K562 (cell line): ENCODE results near the gene NECTIN4. TPM values are rescaled to one million over a fixed set of nuclear protein-coding genes. Genes with fewer than 3 reads are reported as not detected.

Experiments
- ATAC-seq: fragments of 200-7000 bp; cut with Tn5 transposase; 3 replicates; pipeline ENCODE4 v1.9.1; 2020; ENCODE audit warnings: moderate library complexity
- BruUV-seq: library from RNA; stranded (reverse); fragments of 400-500 nt; replicated peaks from 2 replicates; lab custom pipeline; 2021; lab: Mats Ljungman, UMichigan
- CTCF ChIA-PET: fragments of 300-600 bp; formaldehyde crosslinking; extraction: SDS; loops from one replicate; lab custom pipeline; 2021; ENCODE audit warnings: low intra/inter-chr PET ratio; lab: Yijun Ruan, JAX
- POLR2A ChIA-PET: fragments of 300-600, 350-650 bp; sonication (Branson Sonifier 250); formaldehyde crosslinking; extraction: SDS; loops from one replicate; lab custom pipeline; 2021; ENCODE audit warnings: antibody characterized with exemption, inconsistent platforms; lab: Yijun Ruan, JAX
- DNase-seq, 4 experiments: peaks; one replicate each; pipeline versions ENCODE4 v3.0.0 to v3.0.0-alpha.2; 2011 to 2018; ENCODE audit warnings: low spot score in 3 of 4, mixed read lengths in 3 of 4; ENCODE audit errors: extremely low read depth in 1 of 4
- FAIRE-seq: peaks from 2 replicates; lab custom pipeline; 2011; peaks lifted over from hg19 to GRCh38; lab: Jason Lieb, UNC
- H2AFZ ChIP-seq: 2 replicates; pipeline ENCODE4 v1.6.0; 2011; ENCODE audit warnings: low read depth, low read length, control low read depth, inconsistent platforms
- H3K27ac ChIP-seq: fragments of 200-600 bp; 3 replicates; pipeline ENCODE4 v1.8.0; 2011; ENCODE audit warnings: low read depth, mild to moderate bottlenecking, control low read depth, inconsistent platforms, low read length, moderate library complexity, mixed read lengths; ENCODE audit errors: extremely low read depth
- H3K27me3 ChIP-seq, 2 experiments: fragments of 300-600 bp in 1 of 2; 2 replicates in 1 of 2; 3 replicates in 1 of 2; pipeline versions ENCODE4 v1.6.0 to v1.8.0; 2011; ENCODE audit warnings: inconsistent platforms in 2 of 2, low read length in 2 of 2, mild to moderate bottlenecking in 1 of 2, mixed read lengths in 1 of 2, moderate library complexity in 1 of 2; ENCODE audit not compliant: control insufficient read depth in 2 of 2, insufficient read depth in 2 of 2
- H3K36me3 ChIP-seq: fragments of 300-600 bp; 3 replicates; pipeline ENCODE4 v1.8.0; 2011; ENCODE audit warnings: mild to moderate bottlenecking, low read length, inconsistent platforms; ENCODE audit not compliant: control insufficient read depth, insufficient read depth
- H3K4me1 ChIP-seq, 2 experiments: fragments of 200-600 bp in 1 of 2; replicated peaks in 1 of 2; 2 replicates in 1 of 2; 3 replicates in 1 of 2; pipeline versions ENCODE4 v1.5.1 to v1.8.0; 2011; ENCODE audit warnings: inconsistent platforms in 2 of 2, low read length in 2 of 2, mild to moderate bottlenecking in 1 of 2, mixed read lengths in 1 of 2, moderate library complexity in 1 of 2; ENCODE audit not compliant: control insufficient read depth in 2 of 2, insufficient read depth in 2 of 2
- H3K4me2 ChIP-seq: 2 replicates; pipeline ENCODE4 v1.6.1; 2011; ENCODE audit warnings: low read length, control low read depth, inconsistent platforms, mixed read lengths; ENCODE audit not compliant: insufficient read depth
- H3K4me3 ChIP-seq: fragments of 200-600 bp; sonication (generic), shearing (Covaris generic); 2 replicates; pipeline ENCODE4 v1.5.1; 2016; ENCODE audit warnings: control low read depth, inconsistent platforms
- H3K79me2 ChIP-seq: fragments of 200-600 bp; 3 replicates; pipeline ENCODE4 v1.8.0; 2011; ENCODE audit warnings: low read length, inconsistent platforms; ENCODE audit not compliant: control insufficient read depth, insufficient read depth
- H3K9ac ChIP-seq, 2 experiments: 2 replicates each; pipeline versions ENCODE4 v1.6.0 to v1.6.1; 2011; ENCODE audit warnings: low read depth in 2 of 2, low read length in 2 of 2, control low read depth in 1 of 2, inconsistent platforms in 1 of 2, mild to moderate bottlenecking in 1 of 2, mixed read lengths in 1 of 2; ENCODE audit not compliant: insufficient read depth in 1 of 2
- H3K9me1 ChIP-seq: one replicate; pipeline ENCODE4 v1.6.0; 2011; ENCODE audit warnings: inconsistent platforms, mild to moderate bottlenecking, low read length, moderate library complexity; ENCODE audit not compliant: control insufficient read depth, insufficient read depth
- H3K9me3 ChIP-seq: replicated peaks from 2 replicates; pipeline ENCODE4 v1.5.1; 2011; ENCODE audit warnings: low read depth, low read length, inconsistent platforms; ENCODE audit not compliant: control insufficient read depth, insufficient read depth
- H4K20me1 ChIP-seq: replicated peaks from 2 replicates; pipeline ENCODE4 v1.6.1; 2011; ENCODE audit warnings: low read length, inconsistent platforms, mixed read lengths; ENCODE audit not compliant: control insufficient read depth, insufficient read depth
- GTF2E2 ChIP-seq: fragments of 200-800 bp; sonication (Bioruptor generic); IDR thresholded peaks from 2 replicates; pipeline ENCODE4 v1.6.1; 2016; ENCODE audit warnings: missing genetic modification characterization, missing compliant biosample characterization
- HCFC1 ChIP-seq: IDR thresholded peaks from 2 replicates; pipeline ENCODE4 v1.6.1; 2012; ENCODE audit warnings: low read depth, low read length, improper control_type of control experiment
- TOE1 ChIP-seq, 2 experiments: fragments of 450-650 bp in 1 of 2; sonication (generic) in 1 of 2; formaldehyde crosslinking in 1 of 2; IDR thresholded peaks; 2 replicates each; pipeline versions ENCODE4 v1.7.1 to v1.8.0; 2016 to 2022; ENCODE audit warnings: borderline replicate concordance in 2 of 2, mild to moderate bottlenecking in 2 of 2, antibody characterized with exemption in 1 of 2, inconsistent platforms in 1 of 2, low read depth in 1 of 2, missing genetic modification reagents in 1 of 2, moderate library complexity in 1 of 2
- TSC22D4 ChIP-seq: fragments of 450-650 bp; IDR thresholded peaks from 2 replicates; pipeline ENCODE4 v1.6.1; 2016; ENCODE audit warnings: missing genetic modification characterization, missing biosample characterization, control low read depth
- ZNF347 ChIP-seq: fragments of 450-650 bp; formaldehyde crosslinking; IDR thresholded peaks from 2 replicates; pipeline ENCODE4 v1.4.0; 2020; ENCODE audit warnings: low read depth, mild to moderate bottlenecking, moderate library complexity
- WGBS: fragments of 100-300 bp; shearing (Covaris generic); methylation state at CpG from one replicate; pipeline ENCODE4 v1.1.6; 2016; ENCODE audit warnings: low coverage, mixed read lengths; ENCODE audit not compliant: insufficient coverage; ENCODE audit errors: missing lambda C conversion rate; 5-methylcytosine and 5-hydroxymethylcytosine counted together
- in situ Hi-C: fragments of 300-500 bp; cut with MboI; formaldehyde crosslinking; loops from 4 replicates; pipeline ENCODE4 v1.15.0; 2018; ENCODE audit warnings: inconsistent platforms, mixed read lengths
- intact Hi-C: fragments of 100-400 bp; cut with micrococcal nuclease; formaldehyde crosslinking; loops from 2 replicates; pipeline ENCODE4 v1.14.2; 2022
- polyA plus RNA-seq, 8 experiments: library from polyadenylated mRNA; depleted of rRNA in 4 of 8; stranded (reverse) in 5 of 8; unstranded in 3 of 8; fragments of >200 nt; fragmentation: Nextera tagmentation in 2 of 8; fragmentation: Illumina TruSeq in 1 of 8; extraction: Ambion mirVana in 2 of 8; extraction: Trizol in 1 of 8; gene quantifications; 2 replicates each; pipeline versions ENCODE4 v1.2.1 to v1.2.3, GENCODE V29; 2011 to 2014; ENCODE audit warnings: inconsistent platforms in 1 of 8, missing spikeins in 1 of 8
- total RNA-seq, 7 experiments: library from RNA; depleted of rRNA in 6 of 7; stranded (reverse); fragments of >200 nt in 6 of 7; fragmentation: Illumina TruSeq in 2 of 7; extraction: Trizol in 2 of 7; gene quantifications; 2 replicates each; pipeline versions ENCODE4 v1.2.1 to v1.2.3, GENCODE V29; 2011 to 2021; ENCODE audit warnings: low replicate concordance in 1 of 7
- TF ChIP-seq, protein P1 (sequence below), 2 experiments: fragments of 450-650 bp; conservative IDR thresholded peaks; 2 replicates each; pipeline ENCODE4 v1.6.1; 2017; ENCODE audit warnings: mild to moderate bottlenecking in 2 of 2, moderate library complexity in 2 of 2
- TF ChIP-seq, protein P2 (sequence below): fragments of 450-650 bp; IDR thresholded peaks from 2 replicates; pipeline ENCODE4 v1.6.1; 2016; ENCODE audit warnings: mild to moderate bottlenecking, moderate library complexity

The NECTIN4 gene
- total and polyA plus RNA-seq, 9 of the 15 experiments (the other 6 are each of a cell fraction or from before 2014, with no cell fraction given): 0.01 to 0.09 TPM; not detected in 7

DNA sequence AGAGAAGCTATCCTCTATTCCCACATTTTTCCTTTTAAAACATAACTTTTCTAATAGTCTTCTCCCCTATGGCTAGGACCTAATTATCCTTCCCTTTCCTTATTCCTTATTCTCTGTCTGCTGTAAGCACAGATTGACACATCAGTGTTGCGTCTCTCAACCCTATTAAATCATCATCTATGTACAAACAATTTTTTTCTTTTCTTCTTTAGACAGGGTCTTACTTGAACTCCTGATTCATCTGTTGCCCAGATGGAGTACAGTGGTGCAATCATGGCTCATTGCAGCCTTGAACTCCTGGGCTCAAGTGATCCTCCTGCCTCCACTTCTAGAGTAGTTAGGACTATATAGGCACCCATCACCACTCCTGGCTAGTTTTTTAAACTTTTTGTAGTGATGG is 17.1 kb upstream of the NECTIN4 start:
- Histone ChIP-seq H3K4me1 (no peaks in the 10 kb centered on the region), H3K9me1 (no peaks in the 10 kb centered on the region), H3K36me3 (peaks cover 77% of the 10 kb centered on the region), H3K79me2 (peaks cover 72% of the 10 kb centered on the region), H3K27ac (no peak overlapping the region), H3K4me3 (no peak overlapping the region), H3K27me3 (no peaks in the 10 kb centered on the region), H3K9ac (no peak overlapping the region), H2AFZ (no peak overlapping the region), H4K20me1 (no peaks in the 10 kb centered on the region; the same call in 1 of the 2 replicates), H3K4me2 (no peak overlapping the region), H3K9me3 (no peaks in the 10 kb centered on the region)
- CTCF ChIA-PET: no interaction called here
- no TSS peak for BruUV-seq
- in situ Hi-C loops (no loop called here), intact Hi-C loops (no loop called here)
- TF ChIP-seq TOE1 (IDR thresholded peaks at IDR 0.05; ENCODE audit: borderline replicate concordance) (no peak), TOE1 (CRISPR knock-in tag; IDR thresholded peaks at IDR 0.05; ENCODE audit: borderline replicate concordance, low read depth) (no peak), TSC22D4 (tag) (no peak), GTF2E2 (tag) (no peak), ZNF347 (CRISPR knock-in tag) (no peak), HCFC1 (no peak)
- TF ChIP-seq, protein P1, sequence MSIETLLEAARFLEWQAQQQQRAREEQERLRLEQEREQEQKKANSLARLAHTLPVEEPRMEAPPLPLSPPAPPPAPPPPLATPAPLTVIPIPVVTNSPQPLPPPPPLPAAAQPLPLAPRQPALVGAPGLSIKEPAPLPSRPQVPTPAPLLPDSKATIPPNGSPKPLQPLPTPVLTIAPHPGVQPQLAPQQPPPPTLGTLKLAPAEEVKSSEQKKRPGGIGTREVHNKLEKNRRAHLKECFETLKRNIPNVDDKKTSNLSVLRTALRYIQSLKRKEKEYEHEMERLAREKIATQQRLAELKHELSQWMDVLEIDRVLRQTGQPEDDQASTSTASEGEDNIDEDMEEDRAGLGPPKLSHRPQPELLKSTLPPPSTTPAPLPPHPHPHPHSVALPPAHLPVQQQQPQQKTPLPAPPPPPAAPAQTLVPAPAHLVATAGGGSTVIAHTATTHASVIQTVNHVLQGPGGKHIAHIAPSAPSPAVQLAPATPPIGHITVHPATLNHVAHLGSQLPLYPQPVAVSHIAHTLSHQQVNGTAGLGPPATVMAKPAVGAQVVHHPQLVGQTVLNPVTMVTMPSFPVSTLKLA (conservative IDR thresholded peaks at IDR 0.05): no peak
- TF ChIP-seq, protein P2, sequence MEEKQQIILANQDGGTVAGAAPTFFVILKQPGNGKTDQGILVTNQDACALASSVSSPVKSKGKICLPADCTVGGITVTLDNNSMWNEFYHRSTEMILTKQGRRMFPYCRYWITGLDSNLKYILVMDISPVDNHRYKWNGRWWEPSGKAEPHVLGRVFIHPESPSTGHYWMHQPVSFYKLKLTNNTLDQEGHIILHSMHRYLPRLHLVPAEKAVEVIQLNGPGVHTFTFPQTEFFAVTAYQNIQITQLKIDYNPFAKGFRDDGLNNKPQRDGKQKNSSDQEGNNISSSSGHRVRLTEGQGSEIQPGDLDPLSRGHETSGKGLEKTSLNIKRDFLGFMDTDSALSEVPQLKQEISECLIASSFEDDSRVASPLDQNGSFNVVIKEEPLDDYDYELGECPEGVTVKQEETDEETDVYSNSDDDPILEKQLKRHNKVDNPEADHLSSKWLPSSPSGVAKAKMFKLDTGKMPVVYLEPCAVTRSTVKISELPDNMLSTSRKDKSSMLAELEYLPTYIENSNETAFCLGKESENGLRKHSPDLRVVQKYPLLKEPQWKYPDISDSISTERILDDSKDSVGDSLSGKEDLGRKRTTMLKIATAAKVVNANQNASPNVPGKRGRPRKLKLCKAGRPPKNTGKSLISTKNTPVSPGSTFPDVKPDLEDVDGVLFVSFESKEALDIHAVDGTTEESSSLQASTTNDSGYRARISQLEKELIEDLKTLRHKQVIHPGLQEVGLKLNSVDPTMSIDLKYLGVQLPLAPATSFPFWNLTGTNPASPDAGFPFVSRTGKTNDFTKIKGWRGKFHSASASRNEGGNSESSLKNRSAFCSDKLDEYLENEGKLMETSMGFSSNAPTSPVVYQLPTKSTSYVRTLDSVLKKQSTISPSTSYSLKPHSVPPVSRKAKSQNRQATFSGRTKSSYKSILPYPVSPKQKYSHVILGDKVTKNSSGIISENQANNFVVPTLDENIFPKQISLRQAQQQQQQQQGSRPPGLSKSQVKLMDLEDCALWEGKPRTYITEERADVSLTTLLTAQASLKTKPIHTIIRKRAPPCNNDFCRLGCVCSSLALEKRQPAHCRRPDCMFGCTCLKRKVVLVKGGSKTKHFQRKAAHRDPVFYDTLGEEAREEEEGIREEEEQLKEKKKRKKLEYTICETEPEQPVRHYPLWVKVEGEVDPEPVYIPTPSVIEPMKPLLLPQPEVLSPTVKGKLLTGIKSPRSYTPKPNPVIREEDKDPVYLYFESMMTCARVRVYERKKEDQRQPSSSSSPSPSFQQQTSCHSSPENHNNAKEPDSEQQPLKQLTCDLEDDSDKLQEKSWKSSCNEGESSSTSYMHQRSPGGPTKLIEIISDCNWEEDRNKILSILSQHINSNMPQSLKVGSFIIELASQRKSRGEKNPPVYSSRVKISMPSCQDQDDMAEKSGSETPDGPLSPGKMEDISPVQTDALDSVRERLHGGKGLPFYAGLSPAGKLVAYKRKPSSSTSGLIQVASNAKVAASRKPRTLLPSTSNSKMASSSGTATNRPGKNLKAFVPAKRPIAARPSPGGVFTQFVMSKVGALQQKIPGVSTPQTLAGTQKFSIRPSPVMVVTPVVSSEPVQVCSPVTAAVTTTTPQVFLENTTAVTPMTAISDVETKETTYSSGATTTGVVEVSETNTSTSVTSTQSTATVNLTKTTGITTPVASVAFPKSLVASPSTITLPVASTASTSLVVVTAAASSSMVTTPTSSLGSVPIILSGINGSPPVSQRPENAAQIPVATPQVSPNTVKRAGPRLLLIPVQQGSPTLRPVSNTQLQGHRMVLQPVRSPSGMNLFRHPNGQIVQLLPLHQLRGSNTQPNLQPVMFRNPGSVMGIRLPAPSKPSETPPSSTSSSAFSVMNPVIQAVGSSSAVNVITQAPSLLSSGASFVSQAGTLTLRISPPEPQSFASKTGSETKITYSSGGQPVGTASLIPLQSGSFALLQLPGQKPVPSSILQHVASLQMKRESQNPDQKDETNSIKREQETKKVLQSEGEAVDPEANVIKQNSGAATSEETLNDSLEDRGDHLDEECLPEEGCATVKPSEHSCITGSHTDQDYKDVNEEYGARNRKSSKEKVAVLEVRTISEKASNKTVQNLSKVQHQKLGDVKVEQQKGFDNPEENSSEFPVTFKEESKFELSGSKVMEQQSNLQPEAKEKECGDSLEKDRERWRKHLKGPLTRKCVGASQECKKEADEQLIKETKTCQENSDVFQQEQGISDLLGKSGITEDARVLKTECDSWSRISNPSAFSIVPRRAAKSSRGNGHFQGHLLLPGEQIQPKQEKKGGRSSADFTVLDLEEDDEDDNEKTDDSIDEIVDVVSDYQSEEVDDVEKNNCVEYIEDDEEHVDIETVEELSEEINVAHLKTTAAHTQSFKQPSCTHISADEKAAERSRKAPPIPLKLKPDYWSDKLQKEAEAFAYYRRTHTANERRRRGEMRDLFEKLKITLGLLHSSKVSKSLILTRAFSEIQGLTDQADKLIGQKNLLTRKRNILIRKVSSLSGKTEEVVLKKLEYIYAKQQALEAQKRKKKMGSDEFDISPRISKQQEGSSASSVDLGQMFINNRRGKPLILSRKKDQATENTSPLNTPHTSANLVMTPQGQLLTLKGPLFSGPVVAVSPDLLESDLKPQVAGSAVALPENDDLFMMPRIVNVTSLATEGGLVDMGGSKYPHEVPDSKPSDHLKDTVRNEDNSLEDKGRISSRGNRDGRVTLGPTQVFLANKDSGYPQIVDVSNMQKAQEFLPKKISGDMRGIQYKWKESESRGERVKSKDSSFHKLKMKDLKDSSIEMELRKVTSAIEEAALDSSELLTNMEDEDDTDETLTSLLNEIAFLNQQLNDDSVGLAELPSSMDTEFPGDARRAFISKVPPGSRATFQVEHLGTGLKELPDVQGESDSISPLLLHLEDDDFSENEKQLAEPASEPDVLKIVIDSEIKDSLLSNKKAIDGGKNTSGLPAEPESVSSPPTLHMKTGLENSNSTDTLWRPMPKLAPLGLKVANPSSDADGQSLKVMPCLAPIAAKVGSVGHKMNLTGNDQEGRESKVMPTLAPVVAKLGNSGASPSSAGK: no peak
- WGBS: 100% methylated on average over 1 of the region's 1 CpG
- FAIRE-seq: no peak
- POLR2A ChIA-PET: interaction anchor here (0.5 to 0.6 kb wide), 2 partner anchors 13 to 22 kb away, joined by 3 read pairs; no protein-coding TSS in a partner anchor
- no peak for DNase-seq
- ATAC-seq: no peak
